ENCODE results near the gene RANBP6.

DNA sequence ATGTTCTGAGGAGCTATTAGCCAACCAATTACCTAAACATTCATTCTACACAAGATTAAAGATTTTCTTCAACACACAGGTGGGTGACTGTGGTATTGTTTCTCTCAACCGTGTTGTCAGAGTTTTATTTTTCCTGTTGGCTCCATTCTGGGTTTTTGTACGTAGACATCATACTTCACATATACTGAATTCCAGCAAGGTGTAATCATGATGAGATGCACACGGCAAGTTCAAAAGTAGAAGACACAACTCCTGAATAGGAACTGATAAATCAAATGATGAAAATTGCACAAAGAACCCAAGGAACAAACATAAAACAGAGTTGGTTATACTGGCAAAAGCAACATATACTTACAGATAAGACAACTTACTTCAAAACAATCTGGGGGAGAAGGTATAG is 40.2 kb upstream of the RANBP6 start:
- TF ChIP-seq, protein P1, sequence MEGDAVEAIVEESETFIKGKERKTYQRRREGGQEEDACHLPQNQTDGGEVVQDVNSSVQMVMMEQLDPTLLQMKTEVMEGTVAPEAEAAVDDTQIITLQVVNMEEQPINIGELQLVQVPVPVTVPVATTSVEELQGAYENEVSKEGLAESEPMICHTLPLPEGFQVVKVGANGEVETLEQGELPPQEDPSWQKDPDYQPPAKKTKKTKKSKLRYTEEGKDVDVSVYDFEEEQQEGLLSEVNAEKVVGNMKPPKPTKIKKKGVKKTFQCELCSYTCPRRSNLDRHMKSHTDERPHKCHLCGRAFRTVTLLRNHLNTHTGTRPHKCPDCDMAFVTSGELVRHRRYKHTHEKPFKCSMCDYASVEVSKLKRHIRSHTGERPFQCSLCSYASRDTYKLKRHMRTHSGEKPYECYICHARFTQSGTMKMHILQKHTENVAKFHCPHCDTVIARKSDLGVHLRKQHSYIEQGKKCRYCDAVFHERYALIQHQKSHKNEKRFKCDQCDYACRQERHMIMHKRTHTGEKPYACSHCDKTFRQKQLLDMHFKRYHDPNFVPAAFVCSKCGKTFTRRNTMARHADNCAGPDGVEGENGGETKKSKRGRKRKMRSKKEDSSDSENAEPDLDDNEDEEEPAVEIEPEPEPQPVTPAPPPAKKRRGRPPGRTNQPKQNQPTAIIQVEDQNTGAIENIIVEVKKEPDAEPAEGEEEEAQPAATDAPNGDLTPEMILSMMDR (conservative IDR thresholded peaks at IDR 0.05; ENCODE audit: low read depth, low read length), result no peak
- TF ChIP-seq EZH2 (IDR thresholded peaks at IDR 0.05; ENCODE audit: borderline replicate concordance, low read depth, low read length, poor library complexity, severe bottlenecking), result no peak
